ENCODE results near the gene CDKAL1. TPM values are rescaled to one million over a fixed set of nuclear protein-coding genes. Genes with fewer than 3 reads are reported as not detected.

CDKAL1 gene
- polyA plus RNA-seq, 2 of the 4 experiments (the other 2 are of a cell fraction) = 4.7 to 8.3 TPM

GRCh38 chr6:21085643-21086042 lies 551.4 kb downstream of the CDKAL1 start:
- POLR2A ChIA-PET = no interaction called here
- CTCF ChIA-PET = no interaction called here
- H3K4me1 ChIP-seq = no peaks in the 10 kb centered on the region
- TF ChIP-seq SREBF2 (IDR thresholded peaks at IDR 0.05) (no peak), FOSB (CRISPR knock-in tag; IDR thresholded peaks at IDR 0.05) (no peak), JUNB (IDR thresholded peaks at IDR 0.05) (no peak), TFCP2L1 (CRISPR knock-in tag; IDR thresholded peaks at IDR 0.05) (no peak), E2F6 (IDR thresholded peaks at IDR 0.05; ENCODE audit: borderline replicate concordance, low read depth) (no peak), HEYL (CRISPR knock-in tag; IDR thresholded peaks at IDR 0.05) (no peak), ZNF302 (CRISPR knock-in tag; IDR thresholded peaks at IDR 0.05) (no peak)
- no peaks in the 10 kb centered on the region for H3K9me3 ChIP-seq
- 99% methylated on average over 3 of the region's 3 CpGs for WGBS (ENCODE audit: missing lambda C conversion rate)
- no peak for ATAC-seq
- no peak overlapping the region for H3K27ac ChIP-seq
- no peak for DNase-seq (ENCODE audit: low read depth in 1 of 2, low spot score in 1 of 2)
- no peak overlapping the region for H3K4me3 ChIP-seq
- no peak overlapping the region for H3K4me2 ChIP-seq
- no peak for FAIRE-seq

GRCh38 chr6:21087188-21087587 lies 552.9 kb downstream of the CDKAL1 start:
- FAIRE-seq (no peak), DNase-seq (ENCODE audit: low read depth in 1 of 2, low spot score in 1 of 2) (no peak), ATAC-seq (no peak)
- CTCF ChIA-PET = no interaction called here
- TF ChIP-seq RNF2 (IDR thresholded peaks at IDR 0.05; ENCODE audit: borderline replicate concordance, low read depth) (no peak), SREBF2 (IDR thresholded peaks at IDR 0.05) (no peak), GATA3 (IDR thresholded peaks at IDR 0.05; ENCODE audit: borderline replicate concordance) (no peak), NPAS2 (CRISPR knock-in tag; IDR thresholded peaks at IDR 0.05; ENCODE audit: borderline replicate concordance) (no peak), TFCP2L1 (CRISPR knock-in tag; IDR thresholded peaks at IDR 0.05) (no peak), EHMT2 (IDR thresholded peaks at IDR 0.05; ENCODE audit: low read depth) (no peak), REST (IDR thresholded peaks at IDR 0.05) (no peak), FOSB (CRISPR knock-in tag; IDR thresholded peaks at IDR 0.05) (no peak)
- 97% methylated on average over 4 of the region's 4 CpGs for WGBS (ENCODE audit: missing lambda C conversion rate)
- Histone ChIP-seq H3K4me3 (no peak overlapping the region), H3K27ac (no peak overlapping the region), H3K4me1 (no peaks in the 10 kb centered on the region), H3K4me2 (no peak overlapping the region), H3K9me3 (no peaks in the 10 kb centered on the region)
- POLR2A ChIA-PET = no interaction called here

GRCh38 chr6:21091411-21091810 lies 557.2 kb downstream of the CDKAL1 start:
- H3K4me2 ChIP-seq = no peak overlapping the region
- no peak for TF ChIP-seq HOXA7 (CRISPR knock-in tag; IDR thresholded peaks at IDR 0.05)
- no peak for TF ChIP-seq FOXS1 (CRISPR knock-in tag; IDR thresholded peaks at IDR 0.05)
- no peak for TF ChIP-seq USF2 (IDR thresholded peaks at IDR 0.05)
- TF ChIP-seq JUN (IDR thresholded peaks at IDR 0.05) = no peak
- TF ChIP-seq CBX2 (IDR thresholded peaks at IDR 0.05; ENCODE audit: borderline replicate concordance, low read depth) = no peak
- TF ChIP-seq EHF (CRISPR knock-in tag; IDR thresholded peaks at IDR 0.05) = no peak
- no peak for TF ChIP-seq HMGXB4 (CRISPR knock-in tag; IDR thresholded peaks at IDR 0.05; ENCODE audit: borderline replicate concordance)
- no peak for TF ChIP-seq HES2 (IDR thresholded peaks at IDR 0.05)
- TF ChIP-seq FOSB (CRISPR knock-in tag; IDR thresholded peaks at IDR 0.05) = no peak
- TF ChIP-seq MYC (IDR thresholded peaks at IDR 0.05; ENCODE audit: borderline replicate concordance, low read length) = no peak
- no peak for TF ChIP-seq REST (IDR thresholded peaks at IDR 0.05)
- no peaks in the 10 kb centered on the region for H3K4me1 ChIP-seq
- H3K9me3 ChIP-seq = no peaks in the 10 kb centered on the region
- FAIRE-seq = no peak
- no peak for ATAC-seq
- DNase-seq (ENCODE audit: low read depth in 1 of 2, low spot score in 1 of 2) = no peak
- H3K4me3 ChIP-seq = no peak overlapping the region
- WGBS (ENCODE audit: missing lambda C conversion rate) = 94% methylated on average over 2 of the region's 2 CpGs
- CTCF ChIA-PET = interaction anchor here (1.1 kb wide), 1 partner anchor 12 kb away, joined by 3 read pairs; no protein-coding TSS in a partner anchor
- POLR2A ChIA-PET = no interaction called here
- H3K27ac ChIP-seq = no peak overlapping the region
